HEK293T (cell line): ENCODE data around the gene RHOD.

Experiments used
- FOXM1 ChIP-seq: fragments of 450-650 bp; IDR thresholded peaks from 2 replicates; pipeline ENCODE4 v1.6.1; 2017; ENCODE audit warnings: mild to moderate bottlenecking, borderline replicate concordance
- NFRKB ChIP-seq: fragments of 450-650 bp; IDR thresholded peaks from 2 replicates; pipeline ENCODE4 v1.6.1; 2016; ENCODE audit warnings: mild to moderate bottlenecking, moderate library complexity
- SP1 ChIP-seq: fragments of 450-650 bp; IDR thresholded peaks from 2 replicates; pipeline ENCODE4 v1.6.1; 2017

- no peak for TF ChIP-seq FOXM1
- TF ChIP-seq SP1 = no peak
- TF ChIP-seq NFRKB = no peak
These were observed 835 bp upstream of the RHOD start for GRCh38 chr11:67055812-67056211.
